GM21619 (cell line): Measurements from ENCODE around the gene BCAR3.
"Not testable (repeated sequence)": the region's sequence is repeated elsewhere in the genome, so short reads cannot be mapped to it uniquely, and the experiment has no call there.

Source experiments
- ATAC-seq: cut with Tn5 transposase; IDR thresholded peaks from one replicate; pipeline ENCODE4 v1.9.1; 2021; ENCODE audit not compliant: unreplicated experiment

The BCAR3 gene

DNA sequence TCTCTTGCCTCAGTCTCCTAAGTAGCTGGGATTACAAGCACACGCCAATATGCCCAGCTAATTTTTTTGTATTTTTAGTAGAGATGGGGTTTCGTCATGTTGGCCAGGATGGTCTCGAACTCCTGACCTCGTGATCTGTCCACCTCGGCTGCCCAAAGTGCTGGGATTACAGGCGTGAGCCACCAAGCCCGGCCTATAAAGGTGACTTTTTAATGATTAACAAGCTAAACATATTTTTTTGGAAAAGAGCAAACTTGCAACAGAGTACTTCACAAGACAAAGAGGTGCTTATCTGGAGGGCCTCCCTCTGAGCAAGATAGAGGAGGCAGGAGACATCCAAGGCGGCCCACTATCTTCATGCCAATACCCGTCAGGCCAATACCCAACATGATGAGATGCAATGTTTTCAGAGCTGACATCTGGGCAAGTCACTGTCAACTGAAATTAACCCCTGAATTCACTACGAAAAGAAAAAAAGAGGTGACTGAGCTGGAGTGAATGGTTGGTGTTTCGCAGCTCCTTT, 10.5 kb downstream of the BCAR3 start:
- ATAC-seq, result no peak

DNA sequence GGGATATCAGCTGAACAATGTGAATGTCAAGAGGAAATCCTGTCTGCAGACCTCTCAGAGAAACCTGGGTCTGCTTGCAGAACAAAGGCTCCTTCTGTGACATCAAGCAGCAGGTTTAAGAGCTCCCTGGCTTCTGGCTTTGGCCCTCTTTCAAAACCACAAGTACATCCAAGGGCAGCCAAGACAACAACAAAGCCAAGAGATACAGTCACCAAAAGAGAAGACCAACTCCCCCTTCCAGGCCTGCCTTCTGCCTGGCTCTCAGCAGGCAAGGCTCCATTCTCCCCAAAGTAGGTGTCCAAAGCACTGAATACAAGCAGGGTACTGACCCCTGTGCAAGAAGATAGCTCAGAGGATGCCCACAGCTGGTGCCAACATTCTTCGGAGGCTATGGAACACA, 11.5 kb downstream of the BCAR3 start:
- ATAC-seq, result no peak

DNA sequence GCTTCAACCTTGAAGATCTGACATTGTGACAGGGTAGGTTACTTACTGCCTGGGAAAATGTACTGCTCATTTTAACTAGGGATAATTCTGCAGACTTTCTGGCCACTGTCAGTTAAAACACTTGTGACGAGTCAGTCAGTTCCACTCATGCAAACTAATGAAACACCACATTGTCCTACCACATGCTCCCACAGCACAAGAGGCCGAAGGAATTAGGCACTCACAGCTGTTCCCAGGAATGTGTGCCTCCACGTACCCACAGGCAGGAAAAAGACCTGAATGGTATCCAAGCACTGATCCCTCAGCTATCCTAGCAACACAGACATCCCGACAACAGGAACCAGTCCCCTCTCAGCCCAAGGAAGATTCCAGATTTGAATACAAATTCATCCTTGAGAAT, 12.3 kb downstream of the BCAR3 start:
- no peak for ATAC-seq

DNA sequence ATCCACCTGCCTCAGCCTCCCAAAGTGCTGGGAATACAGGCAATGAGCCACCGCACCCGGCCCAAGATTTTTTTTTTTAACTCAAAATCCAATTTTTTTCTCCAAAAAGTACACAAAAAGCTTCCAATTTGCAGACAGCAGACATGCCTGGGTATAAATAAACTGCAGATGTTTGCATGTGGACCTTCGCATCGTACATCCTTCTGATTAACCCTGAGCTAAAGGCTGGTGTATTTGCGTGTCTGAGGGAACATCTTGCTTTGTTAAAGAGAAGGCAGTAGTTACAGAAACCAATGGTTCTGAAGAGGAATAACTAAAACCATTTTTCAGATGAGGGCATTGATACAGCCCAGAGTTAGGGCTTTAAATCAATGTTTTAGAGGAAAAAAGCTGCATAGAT, 12.7 kb downstream of the BCAR3 start:
- no peak for ATAC-seq

DNA sequence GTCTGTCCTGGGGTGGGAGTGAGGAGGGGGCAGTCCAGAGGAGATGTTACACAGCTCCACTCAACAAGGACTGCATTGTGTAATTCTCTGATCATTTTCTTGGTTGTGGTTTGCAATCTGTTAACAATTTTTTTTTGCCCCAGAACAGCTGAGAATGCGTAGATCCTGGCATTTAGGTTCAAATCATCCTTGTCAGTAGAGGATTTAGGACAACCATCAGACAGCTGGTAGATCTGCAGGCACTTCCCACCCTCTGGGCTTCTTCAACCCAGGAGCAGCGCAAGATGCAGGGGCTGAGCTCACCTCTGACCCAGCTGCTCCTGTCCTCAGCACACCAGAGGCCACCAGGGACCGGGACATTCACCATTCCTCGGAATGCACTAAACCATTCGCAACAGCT, 13.5 kb downstream of the BCAR3 start:
- ATAC-seq, result no peak

GRCh38 chr1:93667642-93668041, 14.0 kb downstream of the BCAR3 start:
- ATAC-seq, result no peak

GRCh38 chr1:93666613-93667384, 14.8 kb downstream of the BCAR3 start:
- ATAC-seq, result no peak

- ATAC-seq, result no peak
Measured at GRCh38 chr1:93665015-93665414, 16.6 kb downstream of the BCAR3 start.

- ATAC-seq, result no peak
Measured at GRCh38 chr1:93663208-93663614, 18.4 kb downstream of the BCAR3 start.

- no peak for ATAC-seq
Measured at GRCh38 chr1:93662481-93663207, 19.0 kb downstream of the BCAR3 start.

DNA sequence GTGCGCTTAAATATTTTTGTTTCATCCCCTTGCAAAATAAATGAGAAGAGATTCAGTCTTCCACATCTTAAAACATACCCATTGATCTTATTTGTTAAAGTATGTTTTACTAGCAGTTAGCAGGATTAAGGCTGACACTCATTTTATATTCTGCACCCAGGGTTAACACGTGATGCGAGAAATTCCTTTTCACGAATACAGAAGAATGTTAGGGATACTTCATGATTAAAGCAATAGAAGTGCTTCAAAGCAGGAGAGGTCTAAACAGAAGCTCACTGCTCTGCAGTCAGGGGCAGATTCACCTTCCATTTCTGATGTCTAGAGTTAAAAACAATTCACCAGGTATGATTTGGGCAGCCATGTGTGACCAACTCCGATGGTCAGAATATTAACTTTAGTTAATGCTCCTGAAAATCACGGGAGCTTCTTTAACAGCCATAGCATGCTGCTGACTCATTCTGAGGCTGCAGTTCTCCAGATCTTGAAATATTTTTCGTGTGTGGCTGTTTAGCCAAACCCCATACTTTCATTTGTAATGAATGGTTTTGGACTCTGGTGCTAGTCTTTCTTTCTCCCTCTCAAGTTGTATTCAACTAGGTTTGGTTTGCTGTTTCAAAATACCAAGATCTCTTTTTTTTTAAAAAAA, 19.7 kb downstream of the BCAR3 start:
- ATAC-seq, result no peak

DNA sequence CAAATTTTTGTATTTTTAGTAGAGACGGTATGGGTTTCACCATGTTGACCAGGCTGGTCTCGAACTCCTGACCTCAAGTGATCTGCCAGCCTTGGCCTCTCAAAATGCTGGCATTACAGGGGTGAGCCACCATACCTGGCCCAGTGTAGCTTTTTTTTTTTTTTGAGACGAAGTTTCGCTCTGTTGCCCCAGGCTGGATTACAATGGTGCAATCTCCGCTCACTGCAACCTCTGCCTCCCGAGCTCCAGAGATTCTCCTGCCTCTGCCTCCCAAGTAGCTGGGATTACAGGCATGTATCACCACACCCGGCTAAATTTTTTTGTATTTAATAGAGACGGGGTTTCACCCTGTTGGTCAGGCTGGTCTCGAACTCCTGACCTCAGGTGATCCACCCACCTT, 20.3 kb downstream of the BCAR3 start:
- not testable (repeated sequence) for ATAC-seq

DNA sequence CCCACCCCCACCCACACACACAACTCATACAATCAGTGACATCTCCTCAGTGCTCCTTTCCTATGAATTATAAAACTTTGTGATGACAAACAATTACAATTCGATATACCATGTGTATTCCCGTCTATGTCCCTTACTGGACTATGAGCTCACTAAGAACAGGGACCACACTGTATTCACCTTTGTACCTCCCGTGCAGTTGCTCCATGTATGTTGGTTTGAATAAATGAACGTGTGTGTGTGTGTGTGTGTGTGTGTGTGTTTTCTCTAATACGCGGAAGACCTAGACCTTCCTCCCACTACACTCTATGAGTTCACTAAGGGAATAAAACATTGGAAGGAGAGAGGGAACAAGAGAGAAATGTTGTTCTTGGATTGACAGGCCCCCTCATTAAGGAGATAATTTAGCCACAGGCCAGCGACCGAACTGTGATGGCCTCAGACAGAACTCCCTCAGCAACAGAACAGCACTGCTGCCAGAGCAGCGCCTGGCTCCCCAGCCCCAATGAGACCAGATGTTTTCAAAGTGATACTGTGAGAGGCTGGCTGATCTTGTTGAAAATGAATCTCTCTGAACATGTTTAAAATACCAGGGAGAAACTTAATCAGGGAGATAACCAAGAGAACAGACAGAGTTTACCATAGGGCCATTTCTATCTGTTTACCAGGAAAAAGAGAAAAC, 21.7 kb downstream of the BCAR3 start:
- no peak for ATAC-seq

DNA sequence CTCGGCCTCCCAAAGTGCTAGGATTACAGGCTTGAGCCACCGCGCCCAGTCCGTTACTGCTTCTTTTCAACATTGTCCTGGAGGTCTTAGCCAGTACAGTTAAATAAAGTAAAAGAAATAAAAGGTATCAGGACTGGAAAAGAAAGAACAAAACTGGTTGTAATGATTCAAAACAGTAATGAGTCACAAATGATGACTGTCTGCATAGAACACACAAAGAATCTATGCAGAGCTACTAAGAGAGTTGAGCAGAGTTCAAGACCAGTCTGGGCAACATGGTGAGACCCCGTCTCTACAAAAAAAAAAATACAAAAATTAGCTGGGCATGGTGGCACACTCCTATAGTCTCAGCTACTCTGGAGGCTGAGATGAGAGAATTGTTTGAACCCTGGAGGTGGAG, 23.4 kb downstream of the BCAR3 start:
- no peak for ATAC-seq

DNA sequence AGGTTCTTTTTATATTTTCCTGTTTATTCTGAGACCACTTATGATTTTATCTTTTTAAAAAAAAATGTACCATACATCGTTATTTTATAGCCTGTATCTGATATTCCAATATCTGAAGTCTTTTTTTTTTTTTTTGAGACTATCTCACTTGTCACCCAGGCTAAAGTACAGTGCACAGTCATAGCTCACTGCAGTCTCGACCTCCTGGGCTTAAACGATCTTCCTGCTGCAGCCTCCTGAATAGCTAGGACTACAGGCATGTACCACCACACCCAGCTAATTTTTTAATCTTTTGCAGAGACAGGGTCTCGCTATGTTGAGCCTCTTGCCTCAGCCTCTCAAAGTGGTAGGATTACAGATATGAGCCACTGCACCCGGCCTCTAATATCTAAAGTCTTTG, 25.1 kb downstream of the BCAR3 start:
- no peak for ATAC-seq

DNA sequence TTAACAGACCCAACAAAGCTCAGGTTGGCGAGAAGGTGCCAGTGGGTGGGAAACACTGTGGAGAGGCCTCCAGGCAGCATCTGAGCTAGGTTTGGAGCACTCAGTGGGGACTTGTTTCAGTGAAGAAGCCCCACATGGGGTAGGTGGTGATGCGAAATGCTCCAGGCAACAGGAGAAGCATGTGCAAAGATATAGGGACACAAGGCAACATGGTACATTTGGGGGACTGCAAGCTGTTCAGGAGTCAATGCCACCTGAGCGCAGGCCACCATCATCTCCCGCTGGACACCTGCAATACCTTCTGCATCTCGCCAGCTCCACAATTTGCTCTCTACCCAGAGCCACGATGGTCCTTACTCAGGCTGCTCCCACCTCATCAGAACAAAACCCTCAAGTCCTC, 28.0 kb downstream of the BCAR3 start:
- ATAC-seq, result no peak

DNA sequence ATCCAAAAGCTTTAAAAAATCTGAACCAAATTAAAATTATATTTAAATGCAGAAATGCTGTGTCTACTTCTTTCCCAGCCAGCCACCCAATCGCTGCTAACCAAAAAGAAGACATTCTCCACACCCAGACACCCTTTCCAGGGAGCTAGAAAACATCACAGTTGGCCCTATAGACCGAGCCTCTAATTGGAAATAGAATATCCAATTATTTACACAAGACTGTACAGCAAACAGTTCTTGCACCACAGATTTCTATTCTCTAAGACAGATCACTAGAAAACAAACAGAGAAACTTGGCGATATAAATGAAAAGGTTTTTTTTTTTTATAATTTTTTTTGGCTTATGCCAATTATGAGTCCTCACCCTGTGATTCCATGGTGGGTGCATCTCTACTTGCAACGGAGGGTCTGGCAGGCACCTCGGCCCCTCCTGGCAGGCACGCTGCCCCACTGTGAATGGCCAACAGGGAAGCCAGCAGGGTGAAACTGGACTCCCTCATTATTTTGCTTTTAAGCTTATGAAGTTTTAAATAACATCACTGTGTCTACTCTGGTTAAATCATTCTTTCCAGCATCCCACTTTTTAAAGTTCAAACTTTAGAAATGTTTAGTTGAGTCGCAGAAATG, 29.2 kb downstream of the BCAR3 start:
- ATAC-seq, result no peak

DNA sequence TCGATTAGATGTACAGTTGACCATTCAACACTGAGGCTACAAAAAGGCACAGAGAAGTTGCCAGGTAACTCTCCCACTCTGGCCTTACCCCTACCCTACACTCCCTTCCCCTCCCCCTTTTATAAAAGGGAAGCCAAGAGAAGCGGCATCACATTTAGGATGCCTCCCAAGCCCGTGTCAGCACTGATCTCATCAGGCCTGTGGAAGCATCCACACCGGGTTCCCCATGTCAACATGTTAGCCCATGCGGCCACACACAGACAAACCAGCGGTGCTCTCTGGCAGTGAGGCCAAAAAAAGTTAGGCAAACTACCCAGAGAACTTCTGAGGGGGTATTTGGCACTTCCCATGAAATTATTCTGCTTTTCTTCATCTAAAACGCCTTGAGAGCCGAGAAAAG, 29.9 kb downstream of the BCAR3 start:
- ATAC-seq, result no peak

DNA sequence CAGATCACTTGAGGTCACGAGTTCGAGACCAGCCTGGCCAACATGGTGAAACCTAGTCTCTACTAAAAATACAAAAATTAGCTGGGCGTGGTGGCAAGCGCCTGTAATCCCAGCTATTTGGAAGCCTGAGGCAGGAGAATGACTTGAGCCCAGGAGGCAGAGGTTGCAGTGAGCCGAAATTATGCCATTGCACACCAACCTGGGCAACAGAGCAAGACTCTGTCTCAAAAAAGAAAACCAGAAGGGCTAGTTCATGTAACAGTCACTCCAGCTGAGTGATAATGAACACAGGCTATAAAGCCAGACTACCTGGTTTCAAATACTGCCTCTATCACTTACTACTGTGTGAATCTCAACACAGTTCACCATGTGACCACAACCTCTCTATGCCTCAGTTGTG, 31.5 kb downstream of the BCAR3 start:
- not testable (repeated sequence) for ATAC-seq

GRCh38 chr1:93649231-93649630, 32.4 kb downstream of the BCAR3 start:
- no peak for ATAC-seq

- ATAC-seq, result no peak
Measured at GRCh38 chr1:93648656-93649055, 33.0 kb downstream of the BCAR3 start.
